HEK293 (cell line): ENCODE results near the gene KCNC1.

ENCODE experiments used
- CTCF ChIA-PET: fragments of 350-600 bp; formaldehyde crosslinking; extraction: SDS; loops from one replicate; lab custom pipeline; 2021; ENCODE audit warnings: antibody characterized with exemption; lab: Yijun Ruan, JAX
- POLR2A ChIA-PET: fragments of 300-600 bp; formaldehyde crosslinking; extraction: SDS; loops from one replicate; lab custom pipeline; 2020; ENCODE audit warnings: antibody characterized with exemption, inconsistent platforms; lab: Yijun Ruan, JAX
- H3K27ac ChIP-seq: fragments of 200-500 bp; sonication (Bioruptor generic); 2 replicates; pipeline ENCODE4 v1.5.1; 2014; ENCODE audit warnings: low read depth, low read length, control low read depth, inconsistent platforms; ENCODE audit errors: extremely low read depth
- H3K36me3 ChIP-seq, 2 experiments: fragments of 200-500 bp in 1 of 2; sonication (Bioruptor generic) in 1 of 2; 1 replicate in 1 of 2; 2 replicates in 1 of 2; pipeline ENCODE4 v1.5.1; 2014 to 2017; ENCODE audit warnings: inconsistent platforms in 2 of 2, low read length in 2 of 2; ENCODE audit not compliant: control insufficient read depth in 2 of 2, insufficient read depth in 1 of 2
- H3K4me1 ChIP-seq: fragments of 200-500 bp; sonication (Bioruptor generic); 2 replicates; pipeline ENCODE4 v1.5.1; 2014; ENCODE audit warnings: mild to moderate bottlenecking, low read length, inconsistent platforms; ENCODE audit not compliant: control insufficient read depth, insufficient read depth
- H3K4me3 ChIP-seq: 2 replicates; pipeline ENCODE4 v1.5.1; 2011; ENCODE audit warnings: low read depth, mild to moderate bottlenecking, control low read depth, low read length, moderate library complexity
- H3K9me3 ChIP-seq: fragments of 200-500 bp; sonication (Bioruptor generic); 2 replicates; pipeline ENCODE4 v1.5.1; 2014; ENCODE audit warnings: low read depth, low read length, inconsistent platforms; ENCODE audit not compliant: control insufficient read depth, insufficient read depth
- SALL2 ChIP-seq: fragments of 450-650 bp; formaldehyde crosslinking; IDR thresholded peaks from 2 replicates; pipeline ENCODE4 v1.5.0; 2017; ENCODE audit warnings: missing biosample characterization, mild to moderate bottlenecking, missing genetic modification characterization, borderline replicate concordance
- ZEB2 ChIP-seq: fragments of 450-650 bp; formaldehyde crosslinking; IDR thresholded peaks from 2 replicates; pipeline ENCODE4 v1.5.1; 2016; ENCODE audit warnings: missing biosample characterization, missing genetic modification characterization
- ZFHX2 ChIP-seq: fragments of 450-650 bp; formaldehyde crosslinking; conservative IDR thresholded peaks from 2 replicates; pipeline ENCODE4 v1.5.1; 2016; ENCODE audit warnings: missing biosample characterization, missing genetic modification characterization
- ZNF114 ChIP-seq: fragments of 450-650 bp; formaldehyde crosslinking; IDR thresholded peaks from 2 replicates; pipeline ENCODE4 v1.5.0; 2017; ENCODE audit warnings: missing biosample characterization, missing genetic modification characterization
- ZNF174 ChIP-seq: fragments of 450-650 bp; formaldehyde crosslinking; IDR thresholded peaks from 2 replicates; pipeline ENCODE4 v1.5.0; 2017; ENCODE audit warnings: missing biosample characterization, mild to moderate bottlenecking, missing genetic modification characterization
- ZNF211 ChIP-seq: fragments of 450-650 bp; formaldehyde crosslinking; IDR thresholded peaks from 2 replicates; pipeline ENCODE4 v1.5.1; 2016; ENCODE audit warnings: low read depth, missing biosample characterization, missing genetic modification characterization
- ZNF292 ChIP-seq: fragments of 450-650 bp; formaldehyde crosslinking; IDR thresholded peaks from 2 replicates; pipeline ENCODE4 v1.5.1; 2016; ENCODE audit warnings: low read depth, missing biosample characterization, missing genetic modification characterization, borderline replicate concordance
- ZNF302 ChIP-seq: fragments of 450-650 bp; formaldehyde crosslinking; IDR thresholded peaks from 2 replicates; pipeline ENCODE4 v1.5.1; 2016; ENCODE audit warnings: missing biosample characterization, missing genetic modification characterization, low read depth
- ZNF311 ChIP-seq: fragments of 450-650 bp; formaldehyde crosslinking; IDR thresholded peaks from 2 replicates; pipeline ENCODE4 v1.5.1; 2017; ENCODE audit warnings: missing biosample characterization, missing genetic modification characterization, borderline replicate concordance
- ZNF416 ChIP-seq: fragments of 450-650 bp; formaldehyde crosslinking; IDR thresholded peaks from 2 replicates; pipeline ENCODE4 v1.5.1; 2016; ENCODE audit warnings: missing biosample characterization, missing genetic modification characterization
- ZNF48 ChIP-seq: fragments of 450-650 bp; formaldehyde crosslinking; IDR thresholded peaks from 2 replicates; pipeline ENCODE4 v1.5.1; 2016; ENCODE audit warnings: missing biosample characterization, missing genetic modification characterization
- ZNF510 ChIP-seq: fragments of 450-650 bp; formaldehyde crosslinking; IDR thresholded peaks from 2 replicates; pipeline ENCODE4 v1.5.1; 2018; ENCODE audit warnings: mild to moderate bottlenecking, missing genetic modification characterization, missing biosample characterization; ENCODE audit not compliant: insufficient replicate concordance
- ZNF544 ChIP-seq: fragments of 450-650 bp; formaldehyde crosslinking; IDR thresholded peaks from 2 replicates; pipeline ENCODE4 v1.5.0; 2017; ENCODE audit warnings: missing biosample characterization, missing genetic modification characterization
- ZNF704 ChIP-seq: fragments of 450-650 bp; formaldehyde crosslinking; IDR thresholded peaks from 2 replicates; pipeline ENCODE4 v1.5.1; 2016; ENCODE audit warnings: missing biosample characterization, missing genetic modification characterization
- ZNF830 ChIP-seq: fragments of 450-650 bp; IDR thresholded peaks from 2 replicates; pipeline ENCODE4 v1.5.0; 2018; ENCODE audit warnings: missing biosample characterization, missing genetic modification characterization, low read depth, mild to moderate bottlenecking, moderate library complexity
- ZNF837 ChIP-seq: fragments of 450-650 bp; formaldehyde crosslinking; IDR thresholded peaks from 2 replicates; pipeline ENCODE4 v1.5.1; 2016; ENCODE audit warnings: missing biosample characterization, missing genetic modification characterization
- TF ChIP-seq, protein P1 (sequence below): fragments of 450-650 bp; formaldehyde crosslinking; IDR thresholded peaks from 2 replicates; pipeline ENCODE4; 2016; ENCODE audit warnings: missing biosample characterization, missing genetic modification characterization
- TF ChIP-seq, protein P2 (sequence below): fragments of 450-650 bp; formaldehyde crosslinking; IDR thresholded peaks from 2 replicates; pipeline ENCODE4 v1.5.1; 2016; ENCODE audit warnings: missing biosample characterization, missing genetic modification characterization
- TF ChIP-seq, protein P3 (sequence below): fragments of 450-650 bp; formaldehyde crosslinking; IDR thresholded peaks from 2 replicates; pipeline ENCODE4 v1.5.1; 2016; ENCODE audit warnings: missing biosample characterization, missing genetic modification characterization
- TF ChIP-seq, protein P4 (sequence below): fragments of 450-650 bp; formaldehyde crosslinking; IDR thresholded peaks from 2 replicates; pipeline ENCODE4 v1.5.1; 2016; ENCODE audit warnings: missing biosample characterization, missing genetic modification characterization, low read depth

KCNC1 gene

DNA sequence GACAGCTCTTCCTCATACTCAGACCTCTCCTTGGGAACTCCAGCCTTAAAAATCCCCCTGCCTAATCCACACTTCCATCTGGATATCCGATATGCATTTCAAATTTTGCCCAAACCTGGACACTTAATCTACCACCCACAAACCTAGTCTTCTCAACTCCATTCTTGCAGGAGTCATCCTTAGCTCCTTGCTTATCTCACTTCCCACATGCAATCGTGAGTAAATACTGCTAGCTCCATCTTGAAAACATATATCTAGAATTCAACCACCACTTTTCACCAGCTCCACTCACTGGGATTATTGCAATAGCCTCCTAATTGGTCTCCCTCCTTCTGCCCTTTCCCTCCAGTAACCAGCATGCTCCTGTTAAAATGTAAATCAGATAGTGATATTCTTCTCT lies 17.8 kb upstream of the KCNC1 start (continued):
- TF ChIP-seq ZEB2 (no peak), ZFHX2 (no peak), ZNF830 (tag by site-specific recombination) (no peak), SALL2 (no peak), ZNF311 (tag by site-specific recombination) (no peak), ZNF211 (tag by site-specific recombination) (no peak)
- TF ChIP-seq, protein P1, sequence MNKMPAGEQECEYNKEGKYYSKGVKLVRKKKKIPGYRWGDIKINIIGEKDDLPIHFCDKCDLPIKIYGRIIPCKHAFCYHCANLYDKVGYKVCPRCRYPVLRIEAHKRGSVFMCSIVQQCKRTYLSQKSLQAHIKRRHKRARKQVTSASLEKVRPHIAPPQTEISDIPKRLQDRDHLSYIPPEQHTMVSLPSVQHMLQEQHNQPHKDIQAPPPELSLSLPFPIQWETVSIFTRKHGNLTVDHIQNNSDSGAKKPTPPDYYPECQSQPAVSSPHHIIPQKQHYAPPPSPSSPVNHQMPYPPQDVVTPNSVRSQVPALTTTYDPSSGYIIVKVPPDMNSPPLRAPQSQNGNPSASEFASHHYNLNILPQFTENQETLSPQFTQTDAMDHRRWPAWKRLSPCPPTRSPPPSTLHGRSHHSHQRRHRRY: no peak
- TF ChIP-seq, protein P2, sequence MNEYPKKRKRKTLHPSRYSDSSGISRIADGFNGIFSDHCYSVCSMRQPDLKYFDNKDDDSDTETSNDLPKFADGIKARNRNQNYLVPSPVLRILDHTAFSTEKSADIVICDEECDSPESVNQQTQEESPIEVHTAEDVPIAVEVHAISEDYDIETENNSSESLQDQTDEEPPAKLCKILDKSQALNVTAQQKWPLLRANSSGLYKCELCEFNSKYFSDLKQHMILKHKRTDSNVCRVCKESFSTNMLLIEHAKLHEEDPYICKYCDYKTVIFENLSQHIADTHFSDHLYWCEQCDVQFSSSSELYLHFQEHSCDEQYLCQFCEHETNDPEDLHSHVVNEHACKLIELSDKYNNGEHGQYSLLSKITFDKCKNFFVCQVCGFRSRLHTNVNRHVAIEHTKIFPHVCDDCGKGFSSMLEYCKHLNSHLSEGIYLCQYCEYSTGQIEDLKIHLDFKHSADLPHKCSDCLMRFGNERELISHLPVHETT (tag by site-specific recombination): no peak

- no peak overlapping the region for H3K4me3 ChIP-seq
- TF ChIP-seq, protein P3, sequence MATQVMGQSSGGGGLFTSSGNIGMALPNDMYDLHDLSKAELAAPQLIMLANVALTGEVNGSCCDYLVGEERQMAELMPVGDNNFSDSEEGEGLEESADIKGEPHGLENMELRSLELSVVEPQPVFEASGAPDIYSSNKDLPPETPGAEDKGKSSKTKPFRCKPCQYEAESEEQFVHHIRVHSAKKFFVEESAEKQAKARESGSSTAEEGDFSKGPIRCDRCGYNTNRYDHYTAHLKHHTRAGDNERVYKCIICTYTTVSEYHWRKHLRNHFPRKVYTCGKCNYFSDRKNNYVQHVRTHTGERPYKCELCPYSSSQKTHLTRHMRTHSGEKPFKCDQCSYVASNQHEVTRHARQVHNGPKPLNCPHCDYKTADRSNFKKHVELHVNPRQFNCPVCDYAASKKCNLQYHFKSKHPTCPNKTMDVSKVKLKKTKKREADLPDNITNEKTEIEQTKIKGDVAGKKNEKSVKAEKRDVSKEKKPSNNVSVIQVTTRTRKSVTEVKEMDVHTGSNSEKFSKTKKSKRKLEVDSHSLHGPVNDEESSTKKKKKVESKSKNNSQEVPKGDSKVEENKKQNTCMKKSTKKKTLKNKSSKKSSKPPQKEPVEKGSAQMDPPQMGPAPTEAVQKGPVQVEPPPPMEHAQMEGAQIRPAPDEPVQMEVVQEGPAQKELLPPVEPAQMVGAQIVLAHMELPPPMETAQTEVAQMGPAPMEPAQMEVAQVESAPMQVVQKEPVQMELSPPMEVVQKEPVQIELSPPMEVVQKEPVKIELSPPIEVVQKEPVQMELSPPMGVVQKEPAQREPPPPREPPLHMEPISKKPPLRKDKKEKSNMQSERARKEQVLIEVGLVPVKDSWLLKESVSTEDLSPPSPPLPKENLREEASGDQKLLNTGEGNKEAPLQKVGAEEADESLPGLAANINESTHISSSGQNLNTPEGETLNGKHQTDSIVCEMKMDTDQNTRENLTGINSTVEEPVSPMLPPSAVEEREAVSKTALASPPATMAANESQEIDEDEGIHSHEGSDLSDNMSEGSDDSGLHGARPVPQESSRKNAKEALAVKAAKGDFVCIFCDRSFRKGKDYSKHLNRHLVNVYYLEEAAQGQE (tag by site-specific recombination): no peak
- no peak for TF ChIP-seq ZNF544 (tag by site-specific recombination)
- TF ChIP-seq, all 188 proteins: peak for 0
- Histone ChIP-seq H3K27ac (no peak overlapping the region), H3K4me1 (no peaks in the 10 kb centered on the region), H3K36me3 (no peaks in the 10 kb centered on the region), H3K9me3 (no peaks in the 10 kb centered on the region)
- ChIA-PET CTCF (interaction anchor here (0.6 to 2.1 kb wide), 3 partner anchors 9 to 190 kb away, joined by 3 to 12 read pairs (median 5); no protein-coding TSS in a partner anchor), POLR2A (no interaction called here)
Measured at GRCh38 chr11:17718015-17718414, 16.6 kb upstream of the KCNC1 start.

- CTCF ChIA-PET: interaction anchor here (0.6 to 2.1 kb wide), 5 partner anchors 9 to 191 kb away, joined by 3 to 12 read pairs (median 3); no protein-coding TSS in a partner anchor
- no peaks in the 10 kb centered on the region for H3K9me3 ChIP-seq
- no peak overlapping the region for H3K27ac ChIP-seq
- no peaks in the 10 kb centered on the region for H3K36me3 ChIP-seq
- H3K4me3 ChIP-seq: no peak overlapping the region
- no peaks in the 10 kb centered on the region for H3K4me1 ChIP-seq
- POLR2A ChIA-PET: no interaction called here
- no peak for TF ChIP-seq ZNF48 (tag by site-specific recombination)
- no peak for TF ChIP-seq ZEB2
- TF ChIP-seq ZNF292 (tag by site-specific recombination): no peak
- TF ChIP-seq ZNF837 (tag by site-specific recombination): no peak
- no peak for TF ChIP-seq ZNF416 (tag by site-specific recombination)
- TF ChIP-seq ZNF510 (tag by site-specific recombination): no peak
- TF ChIP-seq, protein P2 (tag by site-specific recombination): no peak
- no peak for TF ChIP-seq ZNF704 (tag by site-specific recombination)
- TF ChIP-seq ZNF174: no peak
- no peak for TF ChIP-seq ZNF114
- no peak for TF ChIP-seq ZNF302 (tag by site-specific recombination)
- TF ChIP-seq, protein P4, sequence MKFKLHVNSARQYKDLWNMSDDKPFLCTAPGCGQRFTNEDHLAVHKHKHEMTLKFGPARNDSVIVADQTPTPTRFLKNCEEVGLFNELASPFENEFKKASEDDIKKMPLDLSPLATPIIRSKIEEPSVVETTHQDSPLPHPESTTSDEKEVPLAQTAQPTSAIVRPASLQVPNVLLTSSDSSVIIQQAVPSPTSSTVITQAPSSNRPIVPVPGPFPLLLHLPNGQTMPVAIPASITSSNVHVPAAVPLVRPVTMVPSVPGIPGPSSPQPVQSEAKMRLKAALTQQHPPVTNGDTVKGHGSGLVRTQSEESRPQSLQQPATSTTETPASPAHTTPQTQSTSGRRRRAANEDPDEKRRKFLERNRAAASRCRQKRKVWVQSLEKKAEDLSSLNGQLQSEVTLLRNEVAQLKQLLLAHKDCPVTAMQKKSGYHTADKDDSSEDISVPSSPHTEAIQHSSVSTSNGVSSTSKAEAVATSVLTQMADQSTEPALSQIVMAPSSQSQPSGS (tag by site-specific recombination): no peak
Measured at GRCh38 chr11:17718510-17718962, 16.0 kb upstream of the KCNC1 start.
